Epithelial cell of prostate (primary cell): ENCODE measurements around the gene HEXD.
"Not testable (repeated sequence)": the region's sequence is repeated elsewhere in the genome, so short reads cannot be mapped to it uniquely, and the experiment has no call there.

Source experiments
- DNase-seq: peaks from one replicate; pipeline ENCODE4 v3.0.0-alpha.2; 2011; ENCODE audit warnings: low read depth, low spot score
- H3K27ac ChIP-seq: fragments of 450-650 bp; 2 replicates; pipeline ENCODE4 v1.5.1; 2017; ENCODE audit warnings: mild to moderate bottlenecking

The HEXD gene

DNA sequence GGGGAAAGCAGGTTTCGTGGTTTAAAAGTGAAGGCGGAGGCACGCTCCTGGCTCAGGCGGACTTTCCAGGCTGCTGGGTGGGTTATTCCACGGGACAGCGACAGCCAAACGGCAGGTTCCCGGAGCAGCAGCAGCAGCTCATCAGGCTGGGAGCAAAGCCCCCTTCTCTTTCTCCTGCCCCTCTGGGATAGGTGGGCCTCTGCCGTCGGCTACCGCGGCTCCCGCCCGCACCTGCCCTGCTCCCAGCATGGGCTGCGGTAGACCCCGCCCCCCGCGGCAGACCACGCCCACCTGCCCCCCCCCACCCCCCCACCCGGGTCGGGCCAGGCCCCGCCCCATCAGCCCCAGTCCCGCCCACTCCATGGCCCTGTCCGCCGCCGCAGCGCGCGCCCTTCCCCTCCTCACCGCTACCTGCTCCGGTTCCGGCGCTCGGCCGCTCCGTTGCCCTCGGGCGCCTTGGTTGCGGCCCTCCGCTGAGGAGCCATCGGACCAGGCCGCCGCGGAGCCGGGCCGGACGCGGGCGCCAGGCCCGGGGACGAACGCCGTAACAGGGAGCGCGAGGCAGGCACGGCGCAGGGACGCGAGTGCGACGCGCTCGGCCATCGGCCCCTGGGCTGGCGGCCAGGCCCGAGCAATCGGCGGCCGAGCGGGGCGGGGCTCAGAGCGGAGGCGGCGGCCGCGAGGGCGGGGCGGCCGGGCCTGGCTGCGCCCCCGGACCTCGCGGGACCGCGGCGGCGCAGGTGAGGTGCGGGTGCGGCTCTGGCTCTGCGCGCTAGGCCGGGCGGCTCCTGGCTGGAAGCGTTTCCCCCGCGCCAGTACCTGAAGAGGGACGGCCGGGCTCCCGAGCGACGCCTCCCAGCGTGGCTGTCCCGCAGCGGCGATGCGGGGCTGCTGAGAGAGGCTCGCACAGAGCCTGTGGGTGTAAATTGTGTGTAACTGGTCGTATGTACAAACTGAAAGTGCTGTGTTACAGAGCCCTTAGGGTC, at the start of gene HEXD, which contains the start of gene OGFOD3:
TSS of gene HEXD (plus strand) at position 347 of the 986 bp plus-strand sequence. CDS start 1,453 bp downstream, outside the sequence.
TSS of gene OGFOD3 (minus strand) at position 586 of the 986 bp plus-strand sequence. CDS start at position 485, 101 bp downstream.
- DNase-seq, result no peak

DNA sequence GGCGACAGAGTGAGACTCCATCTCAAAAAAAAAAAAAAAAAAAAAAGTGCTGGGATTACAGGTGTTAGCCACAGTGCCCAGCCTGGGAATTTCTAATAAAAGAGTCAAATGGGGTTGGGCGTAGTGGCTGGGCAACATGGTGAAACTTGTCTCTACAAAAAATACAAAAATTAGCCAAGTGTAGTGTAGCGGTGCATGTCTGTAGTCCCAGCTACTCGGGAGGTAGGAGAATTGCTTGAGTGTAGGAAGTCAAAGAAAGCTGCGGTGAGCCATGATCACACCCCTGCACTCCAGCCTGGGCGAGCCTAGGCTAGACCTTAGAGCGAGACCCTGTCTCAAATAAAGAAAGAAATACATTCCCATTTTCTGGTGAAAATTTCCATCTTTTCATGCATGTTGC, 48.9 kb upstream of the HEXD start:
- DNase-seq, result no peak
- H3K27ac ChIP-seq, result no peak overlapping the region

More for the DNA sequence above, at the start of gene HEXD, which contains the start of gene OGFOD3:
- H3K27ac ChIP-seq, result peak within 1 kb of the TSS; percentile 61

DNA sequence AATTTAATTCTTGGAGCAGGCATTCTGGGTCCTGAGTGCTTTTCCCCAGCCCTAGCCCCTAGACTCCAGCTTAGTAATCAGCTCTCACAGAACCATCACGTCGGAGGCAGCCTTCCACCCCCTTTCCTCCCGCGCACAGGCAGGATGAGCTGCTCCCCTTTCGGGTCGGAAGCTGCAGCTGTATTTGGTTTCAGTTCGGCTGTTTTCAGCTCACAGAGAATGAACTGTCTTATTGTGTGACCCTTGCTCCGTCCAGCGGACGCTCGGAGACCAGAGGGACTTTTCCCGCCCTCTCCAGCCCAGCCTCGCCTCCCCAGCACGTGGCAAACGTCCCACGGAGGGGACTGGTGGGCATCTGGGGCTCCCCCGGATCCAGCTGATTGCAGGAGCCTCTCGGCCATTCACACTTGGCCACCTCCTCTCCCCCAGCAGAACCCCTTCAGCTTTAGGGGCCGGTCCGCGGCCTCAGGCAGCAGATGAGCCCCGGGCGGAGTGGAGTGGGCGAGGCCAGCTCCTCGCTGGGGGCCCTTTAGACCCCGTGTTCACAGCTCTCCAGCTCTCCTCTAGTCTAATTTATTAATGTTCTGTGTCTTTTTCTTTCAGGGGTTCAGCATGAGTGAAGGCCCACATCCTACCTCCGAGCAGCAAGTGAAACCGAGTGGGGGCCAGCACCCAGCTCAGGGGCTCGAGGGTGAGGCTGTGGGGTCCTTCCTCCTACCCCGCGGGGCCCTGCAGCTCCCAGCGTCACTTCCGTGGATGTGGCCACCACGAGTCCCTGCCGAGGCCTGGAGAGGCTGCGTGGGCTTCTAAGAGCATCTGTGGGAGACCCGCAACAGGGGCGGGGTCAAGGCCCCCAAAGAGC, 47.4 kb upstream of the HEXD start:
- DNase-seq, result no peak
- H3K27ac ChIP-seq, result no peak overlapping the region

DNA sequence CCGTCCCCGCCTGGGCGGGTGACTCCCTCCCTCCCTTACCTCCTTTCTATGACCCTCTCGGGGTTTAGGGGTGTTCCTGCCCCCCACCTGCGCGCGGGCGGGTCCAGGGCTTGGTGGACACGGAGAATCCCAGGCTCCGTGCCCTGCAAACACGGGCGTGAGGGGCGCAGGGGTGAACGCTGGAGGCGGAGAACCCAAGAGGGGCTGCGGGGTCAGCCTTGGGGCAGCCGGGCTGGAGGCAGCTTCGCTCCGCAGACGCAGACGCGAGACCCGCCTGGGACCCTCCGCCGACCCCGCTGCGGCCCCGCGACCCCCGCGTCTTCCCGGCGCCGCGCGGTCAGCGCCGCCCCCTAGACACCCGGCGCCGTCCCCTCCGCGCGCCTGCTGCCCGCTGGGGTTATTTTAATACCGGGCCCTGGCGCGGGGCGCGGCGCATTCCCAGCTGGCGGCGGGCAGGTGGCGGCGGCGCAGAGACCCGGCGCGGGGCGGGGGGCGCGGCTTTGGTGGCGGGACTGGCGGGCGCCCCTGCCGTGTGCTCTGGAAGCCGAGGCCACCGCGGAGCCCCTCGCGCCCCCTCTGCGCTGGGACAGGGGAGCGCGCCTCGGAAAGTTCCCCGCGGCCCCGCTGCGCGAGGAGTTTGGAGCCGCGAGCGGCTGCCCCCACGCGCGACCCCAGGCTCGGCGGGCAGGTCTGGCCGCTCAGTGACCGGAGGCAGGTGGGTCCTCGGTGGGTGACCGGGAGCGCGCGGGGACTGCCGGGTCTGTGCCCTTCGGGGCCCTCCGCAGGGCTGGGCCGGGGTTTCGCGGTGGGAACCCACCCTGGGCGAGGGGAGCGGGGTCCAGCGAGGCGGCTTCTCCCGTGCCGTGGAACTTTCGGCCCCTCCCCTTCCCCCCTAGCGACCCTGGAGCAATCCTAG, 46.6 kb upstream of the HEXD start, which contains the start of gene UTS2R:
TSS of gene UTS2R (plus strand) at position 433 of the 916 bp plus-strand sequence. CDS start 2,560 bp downstream, outside the sequence.
- no peak for DNase-seq
- no peak within 1 kb of the TSS for H3K27ac ChIP-seq

DNA sequence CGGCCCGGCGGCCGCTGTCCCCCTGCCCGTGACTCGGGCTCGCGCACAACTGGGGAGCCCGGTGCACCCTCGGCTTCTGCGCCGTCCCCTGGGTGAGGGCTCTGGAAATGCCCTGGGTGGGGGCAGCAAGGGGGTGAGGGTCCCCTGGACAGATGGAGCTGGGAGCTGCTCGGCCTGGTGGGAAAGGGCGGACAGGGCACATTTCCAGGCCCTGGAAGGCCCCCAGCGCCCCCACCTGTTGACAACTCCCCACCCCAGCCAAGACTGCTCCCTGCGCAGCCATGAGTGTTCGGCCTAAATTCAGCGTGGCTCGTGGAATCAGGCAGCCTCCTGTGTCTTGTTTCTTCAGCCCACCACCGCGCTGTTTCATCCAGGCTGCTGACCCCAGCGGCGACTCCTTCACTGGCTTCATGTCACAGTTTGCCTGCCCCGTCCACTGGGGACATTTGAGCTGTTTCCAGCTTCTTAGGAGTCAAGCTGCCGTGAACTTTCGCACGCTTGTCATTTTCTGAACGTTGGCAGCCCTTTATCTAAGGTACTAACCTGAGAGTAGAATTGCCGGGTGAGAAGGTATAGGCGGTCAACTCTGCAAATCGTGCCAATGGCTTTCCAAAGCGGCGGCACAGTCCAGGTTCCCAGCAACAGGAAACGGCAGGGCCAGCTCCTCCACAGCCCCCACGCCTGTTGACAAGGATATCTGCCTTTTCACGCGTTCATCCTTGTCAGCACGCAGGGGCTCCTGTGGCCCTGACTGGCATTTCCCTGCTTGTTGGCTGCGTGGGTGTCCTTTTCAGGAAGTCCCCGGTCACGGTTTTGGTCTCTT, 45.7 kb upstream of the HEXD start:
- DNase-seq, result no peak
- no peak overlapping the region for H3K27ac ChIP-seq

DNA sequence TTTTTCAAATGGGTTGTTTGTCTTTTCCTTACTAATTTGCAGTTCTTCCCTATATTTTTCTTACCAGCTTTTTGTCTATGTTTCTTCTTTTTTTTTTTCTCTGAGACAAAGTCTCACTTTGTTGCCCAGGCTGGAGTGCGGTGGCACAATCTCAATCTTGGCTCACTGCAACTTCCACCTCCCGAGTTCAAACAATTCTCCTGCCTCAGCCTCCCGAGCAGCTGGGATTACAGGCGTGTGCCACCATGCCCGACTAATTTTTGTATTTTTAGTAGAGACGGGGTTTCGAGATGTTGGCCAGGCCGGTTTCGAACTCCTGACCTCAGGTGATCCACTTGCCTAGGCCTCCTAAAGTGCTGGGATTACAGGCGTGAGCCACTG, 45.1 kb upstream of the HEXD start:
- not testable (repeated sequence) for DNase-seq, H3K27ac ChIP-seq

DNA sequence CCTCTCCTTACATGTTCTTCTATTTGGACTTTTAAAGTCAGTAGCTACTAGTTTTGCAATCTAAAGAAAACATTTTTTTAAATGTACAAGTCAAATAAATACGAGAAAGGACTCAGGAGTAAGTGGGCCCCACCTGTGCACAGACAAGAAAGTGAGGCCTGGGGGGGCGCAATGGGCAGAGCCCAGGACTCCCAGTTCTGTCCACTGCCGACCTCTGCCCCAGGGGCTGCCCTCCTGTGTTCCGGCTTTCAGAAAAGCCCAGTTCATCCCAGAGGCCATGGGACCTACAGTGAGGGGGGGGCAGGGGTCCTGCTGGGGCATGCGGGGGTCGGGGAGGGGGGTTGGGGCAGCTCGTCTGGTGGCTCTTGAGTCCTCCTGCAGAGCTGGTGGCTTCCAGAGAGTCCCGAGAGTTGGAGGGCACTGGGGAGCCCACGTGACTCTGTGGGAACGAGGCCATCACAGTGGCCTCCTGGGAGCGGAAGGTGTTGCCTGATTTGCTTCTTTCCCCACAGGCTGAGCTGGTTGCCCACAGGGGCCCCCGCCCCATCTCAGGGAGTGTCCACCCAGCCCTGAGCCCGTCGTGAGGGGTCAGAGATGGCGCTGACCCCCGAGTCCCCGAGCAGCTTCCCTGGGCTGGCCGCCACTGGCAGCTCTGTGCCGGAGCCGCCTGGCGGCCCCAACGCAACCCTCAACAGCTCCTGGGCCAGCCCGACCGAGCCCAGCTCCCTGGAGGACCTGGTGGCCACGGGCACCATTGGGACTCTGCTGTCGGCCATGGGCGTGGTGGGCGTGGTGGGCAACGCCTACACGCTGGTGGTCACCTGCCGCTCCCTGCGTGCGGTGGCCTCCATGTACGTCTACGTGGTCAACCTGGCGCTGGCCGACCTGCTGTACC, 44.2 kb upstream of the HEXD start:
- no peak for DNase-seq
- H3K27ac ChIP-seq, result no peak overlapping the region

DNA sequence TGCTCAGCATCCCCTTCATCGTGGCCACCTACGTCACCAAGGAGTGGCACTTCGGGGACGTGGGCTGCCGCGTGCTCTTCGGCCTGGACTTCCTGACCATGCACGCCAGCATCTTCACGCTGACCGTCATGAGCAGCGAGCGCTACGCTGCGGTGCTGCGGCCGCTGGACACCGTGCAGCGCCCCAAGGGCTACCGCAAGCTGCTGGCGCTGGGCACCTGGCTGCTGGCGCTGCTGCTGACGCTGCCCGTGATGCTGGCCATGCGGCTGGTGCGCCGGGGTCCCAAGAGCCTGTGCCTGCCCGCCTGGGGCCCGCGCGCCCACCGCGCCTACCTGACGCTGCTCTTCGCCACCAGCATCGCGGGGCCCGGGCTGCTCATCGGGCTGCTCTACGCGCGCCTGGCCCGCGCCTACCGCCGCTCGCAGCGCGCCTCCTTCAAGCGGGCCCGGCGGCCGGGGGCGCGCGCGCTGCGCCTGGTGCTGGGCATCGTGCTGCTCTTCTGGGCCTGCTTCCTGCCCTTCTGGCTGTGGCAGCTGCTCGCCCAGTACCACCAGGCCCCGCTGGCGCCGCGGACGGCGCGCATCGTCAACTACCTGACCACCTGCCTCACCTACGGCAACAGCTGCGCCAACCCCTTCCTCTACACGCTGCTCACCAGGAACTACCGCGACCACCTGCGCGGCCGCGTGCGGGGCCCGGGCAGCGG, 43.4 kb upstream of the HEXD start:
- DNase-seq, result no peak

DNA sequence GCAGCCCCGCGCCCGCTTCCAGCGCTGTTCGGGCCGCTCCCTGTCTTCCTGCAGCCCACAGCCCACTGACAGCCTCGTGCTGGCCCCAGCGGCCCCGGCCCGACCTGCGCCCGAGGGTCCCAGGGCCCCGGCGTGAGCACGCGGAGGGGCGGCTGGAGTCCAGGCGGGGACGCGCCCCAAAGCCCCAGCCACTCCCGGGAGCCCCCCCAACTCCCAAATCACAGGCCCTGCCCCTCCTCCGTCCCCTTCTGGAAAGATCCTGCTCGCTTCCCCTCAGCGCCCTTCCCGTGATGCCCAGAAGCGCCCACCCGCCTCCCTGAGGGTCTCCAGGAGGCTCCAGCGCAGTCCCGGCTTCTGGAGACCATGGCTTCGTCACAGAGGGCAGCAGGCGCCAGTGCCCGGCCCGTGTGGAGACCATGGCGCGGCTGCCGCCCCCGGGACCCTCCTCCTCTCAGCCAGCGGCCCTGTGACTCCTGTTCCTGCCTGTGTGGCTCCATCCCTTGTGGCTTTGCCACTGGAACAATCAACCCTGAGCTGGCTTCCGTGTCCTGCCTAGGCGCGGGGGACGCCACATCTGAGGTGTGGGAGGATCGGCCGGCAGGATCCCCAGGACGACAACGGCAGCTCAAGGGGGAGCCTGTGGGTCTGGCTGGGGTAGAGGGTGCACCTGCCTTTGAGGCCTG, 42.6 kb upstream of the HEXD start:
- DNase-seq, result no peak
- H3K27ac ChIP-seq, result no peak overlapping the region

More for the DNA sequence above, 43.4 kb upstream of the HEXD start:
- no peak overlapping the region for H3K27ac ChIP-seq

DNA sequence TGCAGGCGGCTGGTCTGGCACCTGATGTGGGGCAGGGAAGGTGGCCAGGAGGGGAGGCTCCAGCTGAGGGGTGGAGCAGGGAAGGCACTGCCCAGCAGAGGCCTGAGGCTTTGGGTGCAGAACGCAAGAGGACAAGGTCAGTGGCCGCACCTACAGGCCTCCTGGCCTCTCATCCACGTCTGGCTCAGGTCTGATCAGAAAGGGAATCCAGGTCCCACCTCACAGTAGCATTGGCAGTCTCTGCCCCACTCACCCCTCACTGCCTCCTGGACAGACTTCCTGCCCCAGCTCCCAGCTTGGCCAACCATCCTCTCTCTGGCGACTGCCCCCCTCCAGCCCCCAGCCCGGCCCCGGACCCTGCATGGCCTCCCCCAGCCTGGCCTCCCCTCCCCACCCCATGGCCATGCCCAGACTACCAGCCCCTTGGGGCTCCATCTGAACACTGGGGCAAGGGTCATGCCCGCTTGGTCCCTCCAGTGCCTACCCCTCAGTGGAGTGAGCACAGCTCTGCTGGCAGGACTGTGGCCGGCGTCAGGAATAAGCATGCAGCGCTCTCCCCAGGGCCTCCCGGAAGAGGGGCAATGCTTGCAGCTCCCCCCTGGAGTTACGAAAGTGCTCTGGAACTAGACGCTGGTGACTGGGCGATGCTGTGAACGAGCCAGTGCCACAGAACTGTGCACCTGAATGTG, 42.0 kb upstream of the HEXD start:
- no peak for DNase-seq
- no peak overlapping the region for H3K27ac ChIP-seq

DNA sequence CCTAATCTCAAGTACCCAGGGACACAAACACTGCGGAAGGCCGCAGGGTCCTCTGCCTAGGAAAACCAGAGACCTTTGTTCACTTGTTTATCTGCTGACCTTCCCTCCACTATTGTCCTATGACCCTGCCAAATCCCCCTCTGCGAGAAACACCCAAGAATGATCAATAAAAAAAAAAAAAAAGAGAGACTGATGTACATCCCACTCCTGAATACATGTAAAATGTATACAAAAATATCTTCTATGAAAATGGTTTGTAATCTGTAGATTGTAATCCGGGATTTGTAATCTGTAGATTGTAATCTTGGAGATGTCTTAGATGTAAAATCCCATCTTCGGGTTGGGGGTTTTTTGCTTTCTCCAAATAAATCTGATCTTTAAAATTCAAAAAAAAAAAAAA, 40.9 kb upstream of the HEXD start:
- not testable (repeated sequence) for DNase-seq

DNA sequence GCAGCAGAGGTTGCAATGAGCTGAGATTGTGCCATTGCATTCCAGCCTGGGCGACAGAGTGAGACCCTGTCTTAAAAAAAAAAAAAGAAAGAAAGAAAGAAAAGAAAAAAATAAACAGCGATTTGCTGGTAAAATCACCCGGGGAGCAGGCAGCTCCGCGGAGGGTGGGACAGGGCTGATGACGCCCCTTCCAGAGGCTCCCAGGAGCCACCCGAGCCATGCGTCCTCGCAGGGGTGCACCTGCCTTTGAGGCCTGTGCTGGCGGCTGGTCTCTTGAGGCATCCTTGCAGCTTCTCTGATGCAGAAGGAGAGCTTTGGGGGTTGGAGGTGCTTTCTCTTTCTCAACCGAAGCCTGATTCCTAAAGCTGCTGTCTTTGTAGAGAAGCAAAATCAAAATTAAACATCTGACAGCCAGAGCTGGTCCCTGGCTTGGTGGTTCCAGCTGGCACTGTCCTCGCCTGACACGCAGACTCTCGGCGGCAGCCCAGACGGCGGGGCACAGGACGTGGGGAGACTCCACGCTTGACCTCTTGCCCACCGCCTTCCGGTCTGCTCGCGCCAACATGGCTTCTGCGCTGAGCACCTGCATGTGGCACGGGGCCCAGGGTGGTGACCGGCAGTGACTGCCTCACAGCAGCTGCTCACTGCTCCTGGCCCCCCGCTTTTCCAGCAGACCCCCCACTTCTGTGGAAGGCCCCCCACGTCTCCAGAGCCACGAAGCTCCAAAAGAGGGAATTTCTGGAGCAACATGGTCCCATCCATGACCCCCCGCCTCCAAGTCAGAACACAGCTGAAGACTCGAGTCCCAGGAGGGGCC, 40.0 kb upstream of the HEXD start:
- no peak overlapping the region for H3K27ac ChIP-seq

More for the DNA sequence above, 40.9 kb upstream of the HEXD start:
- H3K27ac ChIP-seq, result not testable (repeated sequence)

DNA sequence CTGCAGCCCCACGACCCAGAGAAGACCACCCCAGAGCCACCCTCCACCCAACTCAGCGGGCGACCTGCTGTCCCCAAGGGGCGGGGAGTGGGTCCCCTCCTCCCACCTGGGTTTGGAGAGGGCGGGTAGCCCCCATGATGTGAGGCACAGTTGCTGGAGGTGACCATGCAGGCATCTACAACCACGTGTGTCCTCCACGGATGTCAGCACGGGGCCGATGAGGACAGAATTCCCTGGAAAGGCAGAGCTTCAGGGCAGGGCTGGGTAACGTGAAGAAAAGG, 39.5 kb upstream of the HEXD start:
- no peak for DNase-seq
- H3K27ac ChIP-seq, result no peak overlapping the region

More for the DNA sequence above, 40.0 kb upstream of the HEXD start:
- no peak for DNase-seq

DNA sequence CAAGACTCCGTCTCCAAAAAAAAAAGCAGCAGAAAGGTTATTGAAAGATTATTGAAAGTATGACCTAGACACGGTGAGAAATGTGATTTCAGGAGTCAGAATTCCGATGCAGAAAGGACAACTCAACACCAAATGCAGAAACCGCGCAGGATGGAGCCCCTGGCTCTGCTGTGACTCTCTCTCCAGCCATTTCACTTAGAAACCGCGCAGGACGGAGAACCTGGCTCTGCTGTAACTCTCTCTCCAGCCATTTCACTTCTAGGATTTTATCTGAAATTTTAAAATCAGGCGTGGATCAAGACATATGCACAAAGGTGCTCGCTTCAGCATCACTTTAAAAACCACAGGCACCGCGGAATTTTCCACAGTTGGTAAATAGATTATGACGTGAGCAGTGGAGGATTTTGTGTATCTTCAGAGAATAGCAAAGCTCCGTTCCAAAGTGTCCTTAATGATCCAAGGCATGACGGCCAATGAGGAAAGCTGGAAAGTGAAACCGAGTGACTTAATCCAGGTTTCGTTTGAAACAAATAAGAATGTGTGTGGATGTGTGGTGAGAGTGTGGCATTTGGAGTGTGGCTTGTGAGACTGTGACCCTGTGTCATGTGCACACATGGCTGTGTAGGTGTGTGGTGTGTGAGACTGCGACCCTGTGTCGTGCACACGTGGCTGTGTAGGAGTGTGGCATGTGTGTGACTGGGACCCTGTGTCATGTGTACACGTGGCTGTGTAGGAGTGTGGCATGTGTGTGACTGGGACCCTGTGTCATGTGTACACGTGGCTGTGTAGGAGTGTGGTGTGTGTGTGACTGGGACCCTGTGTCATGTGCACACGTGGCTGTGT, 37.1 kb upstream of the HEXD start:
- DNase-seq, result no peak
- H3K27ac ChIP-seq, result no peak overlapping the region

DNA sequence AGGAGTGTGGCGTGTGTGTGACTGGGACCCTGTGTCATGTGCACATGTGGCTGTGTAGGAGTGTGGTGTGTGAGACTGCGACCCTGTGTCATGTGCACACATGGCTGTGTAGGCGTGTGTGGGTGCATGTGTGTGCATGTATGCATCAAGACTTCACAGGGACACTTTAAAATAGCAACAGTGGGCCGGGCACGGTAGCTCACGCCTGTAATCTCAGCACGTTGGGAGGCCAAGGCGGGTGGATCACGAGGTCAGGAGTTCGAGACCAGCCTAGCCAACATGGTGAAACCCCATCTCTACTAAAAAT, 36.5 kb upstream of the HEXD start:
- DNase-seq, H3K27ac ChIP-seq: not testable (repeated sequence)
